Ovary (tissue), 3 donors: Measurements from ENCODE around the gene WDFY4.

ENCODE experiments used
- CTCF ChIP-seq, 3 donors: fragments of 450-650 bp in 2 of 3; fragments of 200-600 bp in 1 of 3; IDR thresholded peaks; one replicate each; pipeline versions ENCODE4 v1.5.1 to v1.8.0; 2016 to 2022; ENCODE audit warnings: antibody characterized with exemption in 3 of 3, mild to moderate bottlenecking in 1 of 3
- EP300 ChIP-seq: sonication (generic); formaldehyde crosslinking; IDR thresholded peaks from one replicate; pipeline ENCODE4 v1.6.1; 2017; ENCODE audit warnings: antibody characterized with exemption
- POLR2A ChIP-seq: fragments of 450-650 bp; IDR thresholded peaks from one replicate; pipeline ENCODE4 v1.6.1; 2017; ENCODE audit warnings: antibody characterized with exemption, mild to moderate bottlenecking, moderate library complexity
- donor health status: DM: no; HTN: no; CAD: no.

DNA sequence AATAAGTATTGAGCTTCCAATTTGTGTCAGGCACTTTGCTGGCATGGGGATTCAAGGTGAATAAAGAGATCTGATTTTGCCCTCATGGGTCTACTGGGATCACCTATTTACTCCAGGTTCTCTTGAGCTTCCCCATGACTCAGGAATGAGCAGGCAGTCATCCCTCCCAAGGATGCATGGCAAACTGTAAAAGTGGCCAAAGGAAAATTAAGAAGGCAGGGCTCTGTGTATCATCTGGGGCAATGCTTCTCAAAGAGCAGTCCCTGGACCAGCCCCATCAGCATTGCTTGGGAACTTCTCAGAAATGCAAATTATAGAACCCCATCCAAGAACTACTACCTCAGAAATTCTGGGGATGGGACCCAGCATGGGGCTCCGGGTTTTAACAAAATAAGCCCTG, 48.7 kb downstream of the WDFY4 start:
- TF ChIP-seq CTCF (IDR thresholded peaks at IDR 0.05) (no peak), POLR2A (no peak), EP300 (no peak)
